SK-N-SH (cell line): Measurements from ENCODE around the gene CHCHD3. TPM values are rescaled to one million over a fixed set of nuclear protein-coding genes. Genes with fewer than 3 reads are reported as not detected.
A peak's percentile ranks its signal among the peaks of the same experiment; 100 is the strongest.

Source experiments
- CTCF ChIA-PET: fragments of 300-600, 350-600 bp; formaldehyde crosslinking; extraction: SDS; loops from one replicate; lab custom pipeline; 2021; lab: Yijun Ruan, JAX
- POLR2A ChIA-PET: fragments of 350-600 bp; sonication (Branson Sonifier 250); formaldehyde crosslinking; extraction: SDS; loops from one replicate; lab custom pipeline; 2020; ENCODE audit warnings: antibody characterized with exemption, inconsistent platforms; lab: Yijun Ruan, JAX
- DNase-seq: peaks from one replicate; pipeline ENCODE4 v3.0.0; 2012
- H2AFZ ChIP-seq: fragments of 200-600 bp; sonication (generic); 2 replicates; pipeline ENCODE4 v1.8.1; 2016; ENCODE audit warnings: antibody characterized with exemption, mild to moderate bottlenecking, low read depth
- H3F3A ChIP-seq: fragments of 200-600 bp; sonication (generic); replicated peaks from 2 replicates; pipeline ENCODE3; 2016; ENCODE audit warnings: antibody characterized with exemption, mild to moderate bottlenecking; ENCODE audit not compliant: insufficient read depth
- H3K27ac ChIP-seq, 2 experiments: fragments of 200-500 bp in 1 of 2; fragments of 200-600 bp in 1 of 2; sonication (Bioruptor generic) in 1 of 2; sonication (generic), shearing (Covaris generic) in 1 of 2; 2 replicates each; pipeline versions ENCODE4 v1.5.1 to v1.6.1; 2014 to 2016; ENCODE audit warnings: low read depth in 2 of 2, inconsistent platforms in 1 of 2, low read length in 1 of 2, mild to moderate bottlenecking in 1 of 2, mixed read lengths in 1 of 2
- H3K27me3 ChIP-seq: fragments of 200-600 bp; sonication (generic), shearing (Covaris generic); 2 replicates; pipeline ENCODE4 v1.6.1; 2016; ENCODE audit warnings: mixed run types; ENCODE audit not compliant: insufficient read depth
- H3K36me3 ChIP-seq, 2 experiments: fragments of 200-500 bp in 1 of 2; fragments of 200-600 bp in 1 of 2; sonication (Bioruptor generic) in 1 of 2; sonication (generic) in 1 of 2; replicated peaks in 1 of 2; 2 replicates each; pipeline versions ENCODE3 to v1.5.1; 2014 to 2016; ENCODE audit warnings: low read length in 1 of 2, mild to moderate bottlenecking in 1 of 2; ENCODE audit not compliant: insufficient read depth in 2 of 2, control insufficient read depth in 1 of 2
- H3K4me1 ChIP-seq, 2 experiments: fragments of 200-500 bp in 1 of 2; fragments of 200-600 bp in 1 of 2; sonication (Bioruptor generic) in 1 of 2; sonication (generic), shearing (Covaris generic) in 1 of 2; 2 replicates each; pipeline versions ENCODE4 v1.5.1 to v1.6.1; 2014 to 2016; ENCODE audit warnings: low read depth in 1 of 2, low read length in 1 of 2, mixed run types in 1 of 2; ENCODE audit not compliant: insufficient read depth in 2 of 2, control insufficient read depth in 1 of 2
- H3K4me2 ChIP-seq: fragments of 200-600 bp; sonication (generic), shearing (Covaris generic); 2 replicates; pipeline ENCODE4 v1.6.1; 2017; ENCODE audit warnings: mixed run types
- H3K4me3 ChIP-seq, 2 experiments: fragments of 200-500 bp in 1 of 2; fragments of 200-600 bp in 1 of 2; sonication (Bioruptor generic) in 1 of 2; sonication (generic), shearing (Covaris generic) in 1 of 2; 2 replicates each; pipeline versions ENCODE4 v1.5.1 to v1.8.1; 2014 to 2016; ENCODE audit warnings: low read depth in 2 of 2, inconsistent platforms in 1 of 2, low read length in 1 of 2, mild to moderate bottlenecking in 1 of 2, mixed read lengths in 1 of 2, moderate library complexity in 1 of 2
- H3K79me2 ChIP-seq: fragments of 200-600 bp; sonication (generic); 2 replicates; pipeline ENCODE4 v1.8.1; 2017; ENCODE audit warnings: mild to moderate bottlenecking; ENCODE audit not compliant: insufficient read depth
- H3K9ac ChIP-seq: fragments of 200-600 bp; sonication (generic); 2 replicates; pipeline ENCODE4 v1.6.1; 2017; ENCODE audit warnings: mixed run types
- H3K9me2 ChIP-seq: fragments of 200-600 bp; sonication (generic); 2 replicates; pipeline ENCODE4 v1.6.1; 2017; ENCODE audit warnings: mixed run types
- H3K9me3 ChIP-seq: fragments of 200-600 bp; sonication (generic); 2 replicates; pipeline ENCODE4 v1.6.1; 2017; ENCODE audit warnings: mixed run types, mild to moderate bottlenecking, moderate library complexity
- H4K20me1 ChIP-seq: fragments of 200-600 bp; sonication (generic); 2 replicates; pipeline ENCODE4 v1.6.1; 2017; ENCODE audit warnings: mild to moderate bottlenecking, mixed run types; ENCODE audit not compliant: insufficient read depth
- CHD2 ChIP-seq: fragments of 150-350 bp; IDR thresholded peaks from 2 replicates; pipeline ENCODE4 v1.6.1; 2018; ENCODE audit warnings: low read length; ENCODE audit not compliant: partially characterized antibody
- ELF1 ChIP-seq: IDR thresholded peaks from 2 replicates; pipeline ENCODE4 v1.4.0; 2012
- EP300 ChIP-seq, 2 experiments: IDR thresholded peaks; 2 replicates each; pipeline versions ENCODE4 v1.4.0 to v1.6.1; 2012; ENCODE audit warnings: borderline replicate concordance in 1 of 2, low read depth in 1 of 2, low read length in 1 of 2
- FOXJ3 ChIP-seq: sonication (generic); formaldehyde crosslinking; IDR thresholded peaks from 2 replicates; pipeline ENCODE4 v1.5.1; 2020; ENCODE audit warnings: mild to moderate bottlenecking, missing genetic modification reagents
- GATA2 ChIP-seq: sonication (generic); formaldehyde crosslinking; IDR thresholded peaks from 2 replicates; pipeline ENCODE4 v1.5.0; 2020; ENCODE audit warnings: mild to moderate bottlenecking, missing genetic modification reagents
- JUND ChIP-seq: IDR thresholded peaks from 2 replicates; pipeline ENCODE4 v1.4.0; 2012
- NFIC ChIP-seq: IDR thresholded peaks from 2 replicates; pipeline ENCODE4 v1.4.0; 2012; ENCODE audit warnings: borderline replicate concordance
- NRF1 ChIP-seq: IDR thresholded peaks from 2 replicates; pipeline ENCODE4 v1.6.1; 2012; ENCODE audit warnings: low read depth, mild to moderate bottlenecking, low read length
- RAD21 ChIP-seq: IDR thresholded peaks from 2 replicates; pipeline ENCODE4 v1.6.1; 2012; ENCODE audit warnings: mild to moderate bottlenecking, low read length
- RCOR1 ChIP-seq: fragments of 150-350 bp; IDR thresholded peaks from 2 replicates; pipeline ENCODE4 v1.6.1; 2017; ENCODE audit warnings: antibody characterized with exemption, low read length
- TCF12 ChIP-seq: IDR thresholded peaks from 2 replicates; pipeline ENCODE4 v1.4.0; 2012
- TEAD4 ChIP-seq: IDR thresholded peaks from 2 replicates; pipeline ENCODE4 v1.4.0; 2012; ENCODE audit warnings: mild to moderate bottlenecking, borderline replicate concordance; ENCODE audit not compliant: insufficient read depth
- USF1 ChIP-seq: IDR thresholded peaks from 2 replicates; pipeline ENCODE4 v1.4.0; 2012; ENCODE audit warnings: low read depth, borderline replicate concordance
- USF2 ChIP-seq: fragments of 150-350 bp; IDR thresholded peaks from 2 replicates; pipeline ENCODE4 v1.6.1; 2017; ENCODE audit warnings: antibody characterized with exemption, low read length, low read depth, borderline replicate concordance
- ZBTB33 ChIP-seq: IDR thresholded peaks from 2 replicates; pipeline ENCODE4 v1.4.0; 2012; ENCODE audit warnings: low read depth, borderline replicate concordance
- WGBS: methylation state at CpG from one replicate; pipeline ENCODE4 v1.1.6; 2017; ENCODE audit warnings: low lambda C conversion rate; 5-methylcytosine and 5-hydroxymethylcytosine counted together
- polyA plus RNA-seq, 3 experiments: library from polyadenylated mRNA; depleted of rRNA; stranded (reverse); fragments of >200 nt; gene quantifications; 2 replicates each; pipeline ENCODE4 v1.2.3, GENCODE V29; 2012

CHCHD3 gene
- polyA plus RNA-seq, 1 of the 3 experiments (the other 2 are of a cell fraction) = 97.1 TPM

- Histone ChIP-seq H3K9ac (no peak overlapping the region), H3K9me2 (no peaks in the 10 kb centered on the region), H3K27me3 (no peaks in the 10 kb centered on the region), H2AFZ (no peak overlapping the region), H3K4me2 (no peak overlapping the region), H3K79me2 (peaks cover 11% of the 10 kb centered on the region; the same call in 1 of the 2 replicates), H3K27ac (no peak overlapping the region), H3K9me3 (no peaks in the 10 kb centered on the region), H3K4me1 (peaks cover 0 to 13% of the 10 kb centered on the region in 2 experiments; a peak in 3 of 4 replicates), H3K36me3 (peaks cover 25 to 35% of the 10 kb centered on the region in 2 experiments), H3F3A (no peaks in the 10 kb centered on the region), H3K4me3 (no peak overlapping the region), H4K20me1 (no peaks in the 10 kb centered on the region)
- ChIA-PET CTCF (interaction anchor here (1.9 kb wide), 1 partner anchor 8 kb away, joined by 6 read pairs; no protein-coding TSS in a partner anchor), POLR2A (no interaction called here)
- WGBS = 79% methylated on average over 3 of the region's 3 CpGs
- no peak for TF ChIP-seq ELF1
- TF ChIP-seq EP300 (IDR thresholded peaks at IDR 0.05; ENCODE audit: borderline replicate concordance in 1 of 2, low read depth in 1 of 2, low read length in 1 of 2) = peak in 1 of 2 experiments; percentile 50; a peak in 1 of 4 replicates
- TF ChIP-seq NRF1 = no peak
- peak; percentile 72 for TF ChIP-seq GATA2
- peak; percentile 67; the same call in 1 of the 2 replicates for TF ChIP-seq RCOR1
- DNase-seq = peak; percentile 20
Measured at GRCh38 chr7:132881317-132881716, 200.6 kb downstream of the CHCHD3 start.

- peaks cover 0 to 13% of the 10 kb centered on the region in 2 experiments; a peak in 3 of 4 replicates for H3K4me1 ChIP-seq
Measured at GRCh38 chr7:132879579-132879978, 202.3 kb downstream of the CHCHD3 start.

More at GRCh38 chr7:132879579-132879978, 202.3 kb downstream of the CHCHD3 start:
- H3K9ac ChIP-seq = no peak overlapping the region
- H3K36me3 ChIP-seq = peaks cover 12 to 38% of the 10 kb centered on the region in 2 experiments
- no peak overlapping the region for H3K27ac ChIP-seq
- no peaks in the 10 kb centered on the region for H3K9me3 ChIP-seq
- ChIA-PET POLR2A (interaction anchor here (0.6 kb wide), 1 partner anchor 118 kb away, joined by 3 read pairs; no protein-coding TSS in a partner anchor), CTCF (interaction anchor here (0.7 to 1.9 kb wide), 2 partner anchors 10 to 16 kb away, joined by 5 to 6 read pairs; no protein-coding TSS in a partner anchor)
- H3K79me2 ChIP-seq = peaks cover 11% of the 10 kb centered on the region; the same call in 1 of the 2 replicates
- DNase-seq = no peak
- H2AFZ ChIP-seq = no peak overlapping the region
- TF ChIP-seq NFIC (no peak), RCOR1 (no peak), USF2 (no peak), ZBTB33 (no peak), EP300 (IDR thresholded peaks at IDR 0.05; ENCODE audit: borderline replicate concordance in 1 of 2, low read depth in 1 of 2, low read length in 1 of 2) (no peak), CHD2 (no peak), RAD21 (no peak), TCF12 (no peak), FOXJ3 (CRISPR knock-in tag) (no peak), JUND (no peak), TEAD4 (no peak), USF1 (no peak)
- no peaks in the 10 kb centered on the region for H3F3A ChIP-seq
- H3K27me3 ChIP-seq = no peaks in the 10 kb centered on the region
- no peak overlapping the region for H3K4me3 ChIP-seq
- no peaks in the 10 kb centered on the region for H4K20me1 ChIP-seq
- H3K4me2 ChIP-seq = no peak overlapping the region
- 97% methylated on average over 7 of the region's 7 CpGs for WGBS
- no peaks in the 10 kb centered on the region for H3K9me2 ChIP-seq
